Measurements from ENCODE around the gene DPP8. TPM values are rescaled to one million over a fixed set of nuclear protein-coding genes. Genes with fewer than 3 reads are reported as not detected.

Gene DPP8
- total RNA-seq, 1 donor from 2014 or later = 47.0 TPM

GRCh38 chr15:65426216-65426853 is 91.2 kb downstream of the DPP8 start:
- no peak for DNase-seq (ENCODE audit: low read depth in 2 of 2)

DNA sequence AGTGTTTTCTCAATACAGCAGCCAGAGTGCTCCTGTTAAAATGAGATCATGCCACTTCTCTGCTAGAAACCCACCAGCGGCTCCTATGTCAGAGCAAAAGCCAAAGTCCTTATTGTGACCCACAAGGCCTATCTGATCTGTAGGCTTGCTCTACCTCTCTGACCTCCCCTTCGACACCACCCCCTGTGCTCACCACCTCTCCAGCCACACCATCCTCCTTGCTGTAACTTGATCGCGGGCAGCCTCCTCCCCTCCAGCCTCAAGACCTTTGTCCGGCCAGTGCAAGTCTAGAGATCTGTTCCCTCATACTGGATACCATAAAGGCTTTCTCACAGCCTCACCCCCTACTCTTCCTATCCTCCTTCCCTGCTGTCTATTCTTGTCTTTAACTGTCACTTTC is 92.8 kb downstream of the DPP8 start:
- DNase-seq (ENCODE audit: low read depth in 2 of 2) = no peak

DNA sequence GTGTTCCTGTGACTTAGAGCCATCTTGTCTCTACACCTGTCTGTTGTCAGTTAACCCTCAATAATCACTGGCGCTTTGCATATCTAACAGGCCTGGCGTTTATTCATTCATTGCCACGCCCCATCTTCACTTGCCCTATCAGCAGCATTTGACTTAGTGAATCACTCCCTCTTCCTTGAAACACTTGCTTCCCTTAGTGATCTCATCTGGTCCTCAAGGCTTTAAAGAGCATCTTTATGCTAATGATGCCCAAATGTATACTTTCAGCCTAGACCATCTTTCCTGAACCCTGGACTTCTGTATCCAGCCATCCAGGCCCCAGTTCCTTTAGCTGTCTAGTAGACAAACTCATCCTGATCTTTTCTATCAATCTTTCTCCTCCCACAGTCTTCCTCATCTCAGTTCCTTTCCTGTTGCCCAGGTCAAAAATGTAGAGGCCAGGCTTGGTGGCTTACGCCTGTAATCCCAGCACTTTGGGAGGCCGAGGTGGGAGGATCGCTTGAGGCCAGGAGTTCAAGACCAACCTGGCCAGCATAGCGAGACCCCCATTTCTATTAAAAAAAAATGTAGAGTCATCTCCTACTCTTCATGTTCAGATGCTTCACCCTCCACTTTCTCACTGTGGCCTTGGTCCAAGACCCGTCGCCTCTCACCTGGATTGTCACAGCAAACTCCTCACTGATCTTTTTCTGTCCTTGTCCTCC is 93.4 kb downstream of the DPP8 start:
- DNase-seq (ENCODE audit: low read depth in 2 of 2) = no peak

DNA sequence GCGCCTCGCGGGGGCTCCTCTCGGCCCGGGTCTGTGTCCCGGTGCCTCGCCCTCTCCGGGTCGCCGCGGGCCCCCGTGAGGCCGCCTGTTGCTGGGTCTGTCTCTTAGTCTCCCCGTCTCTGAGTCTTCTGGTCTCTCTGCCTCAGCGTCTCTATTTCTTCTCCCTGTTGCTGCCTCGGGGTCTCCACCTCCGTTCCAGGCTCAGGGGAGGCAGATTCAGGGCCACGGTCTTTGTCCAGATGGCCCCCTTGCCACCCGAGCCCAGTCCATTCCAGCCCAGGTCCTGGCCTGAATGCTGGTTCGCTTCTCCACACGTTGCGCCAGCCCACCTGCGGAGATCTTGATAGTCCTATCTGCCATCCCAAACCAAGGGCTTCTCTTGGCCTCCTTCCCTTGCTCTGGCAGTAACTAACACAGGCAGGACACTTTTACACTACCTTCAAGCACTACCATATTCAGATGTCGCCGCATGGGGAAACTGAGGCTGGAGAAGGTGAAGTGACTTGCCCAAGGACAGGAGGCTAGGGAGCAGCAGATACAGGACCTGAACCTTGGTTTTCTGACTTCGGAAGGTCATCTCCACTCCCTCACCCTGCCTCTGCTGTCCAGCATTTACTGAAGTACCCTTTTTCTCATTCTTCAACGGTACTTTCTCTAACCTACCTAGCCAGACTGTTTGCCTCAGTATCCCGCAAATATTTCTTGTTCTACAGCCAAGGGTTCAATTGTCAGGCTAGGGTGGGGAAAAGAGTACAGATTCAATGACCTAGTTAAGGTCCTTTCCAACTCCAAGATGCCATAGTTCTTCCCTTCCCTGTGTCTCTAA is 94.1 kb downstream of the DPP8 start:
- no peak for DNase-seq (ENCODE audit: low read depth in 2 of 2)

DNA sequence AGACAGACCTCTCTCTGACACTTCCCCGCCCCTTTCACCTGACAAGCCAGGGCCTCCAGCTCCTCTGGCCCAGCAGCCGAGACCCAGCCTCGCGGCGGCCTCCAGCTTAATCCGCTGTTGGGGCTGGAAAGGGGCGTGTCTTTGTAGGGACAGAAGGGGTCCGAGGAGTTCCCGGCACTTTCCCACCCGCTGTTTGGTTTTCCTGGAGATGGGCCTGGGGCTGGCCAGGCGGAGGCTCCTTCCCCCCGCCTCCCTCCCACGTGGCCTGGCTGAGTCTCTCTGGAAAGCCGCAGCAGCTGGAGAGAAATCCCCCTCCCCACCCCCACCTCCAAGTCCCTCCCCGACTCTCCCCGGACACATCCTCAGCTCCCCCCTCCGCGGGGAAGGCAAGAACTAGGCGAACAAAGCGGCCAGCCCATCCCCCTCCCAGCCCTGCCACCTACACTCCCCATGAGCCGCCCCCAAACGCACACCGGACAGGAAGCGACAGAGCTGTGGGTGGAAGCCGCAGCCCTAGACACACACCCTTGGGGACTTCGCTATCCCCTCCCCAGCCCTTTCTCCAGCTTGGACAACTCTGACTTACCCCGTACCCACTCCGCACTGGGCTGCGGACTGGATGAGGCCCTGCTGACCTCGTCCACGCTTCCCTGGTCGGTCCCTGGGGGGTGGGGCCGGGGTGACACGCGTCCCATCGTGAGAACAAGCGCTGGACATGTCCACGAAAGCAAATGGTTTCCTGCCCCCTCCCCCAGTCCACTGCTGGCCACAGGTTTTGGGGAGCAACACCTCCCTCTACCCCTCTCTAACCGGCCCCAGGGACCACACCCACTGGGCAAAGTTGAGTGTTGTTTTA is 95.9 kb downstream of the DPP8 start:
- DNase-seq (ENCODE audit: low read depth in 2 of 2) = no peak

GRCh38 chr15:65420975-65421359 is 96.5 kb downstream of the DPP8 start:
- DNase-seq (ENCODE audit: low read depth in 2 of 2) = no peak

DNA sequence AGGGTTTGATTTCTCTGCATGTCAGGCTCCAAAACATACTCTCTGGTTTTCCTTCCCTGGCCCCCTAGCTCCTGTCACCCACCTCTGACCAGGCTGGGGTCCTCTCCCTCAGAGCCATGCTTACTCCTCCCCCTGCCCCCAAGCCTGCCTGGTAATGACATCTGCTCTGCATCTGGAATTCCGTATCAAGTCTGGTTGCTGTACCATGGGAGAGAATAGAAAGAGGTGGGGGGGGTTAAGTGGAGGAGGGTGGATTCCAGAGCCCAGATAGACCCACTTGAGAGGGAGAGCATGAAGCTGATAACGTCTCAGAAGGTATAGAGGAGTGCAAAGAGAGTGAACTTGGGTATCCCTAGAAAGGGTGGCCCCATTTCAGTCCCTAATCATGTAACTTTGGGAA is 98.9 kb downstream of the DPP8 start:
- no peak for DNase-seq (ENCODE audit: low read depth in 2 of 2)

GRCh38 chr15:65416845-65417416 is 100.6 kb downstream of the DPP8 start:
- DNase-seq (ENCODE audit: low read depth in 2 of 2) = no peak

DNA sequence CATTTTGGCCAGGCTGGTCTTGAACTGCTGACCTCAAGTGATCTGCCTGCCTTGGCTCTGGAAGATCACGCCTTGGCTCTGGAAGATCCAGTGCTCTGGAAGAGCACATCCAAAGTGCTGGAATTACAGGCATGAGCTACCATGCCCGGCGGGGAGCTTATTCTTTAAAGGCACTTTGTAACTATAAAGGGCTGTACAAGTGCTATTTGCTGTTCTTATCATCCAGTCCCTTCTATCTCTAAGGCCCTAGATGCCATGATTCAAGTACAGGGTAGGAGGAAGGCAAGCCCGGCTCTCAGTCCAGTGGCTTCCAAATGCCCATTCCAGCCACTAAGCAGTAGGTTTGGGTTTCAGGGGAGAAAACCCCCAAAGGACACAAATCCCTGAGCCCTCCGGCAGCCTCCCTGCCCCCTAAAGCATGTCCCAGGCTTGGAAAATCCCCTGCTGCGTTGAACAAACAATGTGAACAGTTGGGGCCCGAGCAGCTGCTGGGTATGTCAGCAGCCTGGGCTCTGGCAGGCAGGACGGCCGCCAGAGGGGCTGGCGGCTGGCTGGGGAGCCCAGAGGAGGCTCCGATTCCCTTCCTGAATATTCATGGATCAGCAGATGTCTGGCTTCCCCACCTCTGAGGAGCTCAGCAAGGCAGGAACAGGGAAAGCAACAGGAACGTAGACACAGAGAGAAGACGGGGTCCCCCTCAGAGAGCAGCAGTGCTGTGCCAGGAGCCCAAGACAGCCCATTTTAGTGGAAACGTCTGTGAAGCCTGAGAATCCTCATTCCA is 102.5 kb downstream of the DPP8 start:
- DNase-seq (ENCODE audit: low read depth in 2 of 2) = peak in 1 of 2 donors; percentile 42

GRCh38 chr15:65413760-65414144 is 103.7 kb downstream of the DPP8 start:
- no peak for DNase-seq (ENCODE audit: low read depth in 2 of 2)

GRCh38 chr15:65413051-65413759 is 104.3 kb downstream of the DPP8 start:
- no peak for DNase-seq (ENCODE audit: low read depth in 2 of 2)

DNA sequence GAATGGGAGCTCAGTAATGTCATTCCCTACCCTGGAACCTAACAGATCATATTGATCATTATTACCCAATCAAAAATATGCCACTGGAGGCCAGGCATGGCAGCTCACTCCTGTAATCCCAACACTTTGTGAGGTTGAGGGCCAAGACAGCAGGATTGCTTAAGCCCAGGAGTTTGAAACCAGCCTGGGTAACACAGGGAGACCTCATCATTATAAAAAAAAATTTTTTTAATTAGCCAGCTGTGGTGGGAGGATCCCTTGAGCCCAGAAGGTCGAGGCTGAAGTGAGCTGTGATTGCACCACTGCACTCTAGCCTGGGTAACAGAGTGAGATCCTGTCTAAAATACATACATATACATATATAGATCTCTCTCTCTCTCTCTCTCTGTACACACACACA is 104.9 kb downstream of the DPP8 start:
- no peak for DNase-seq (ENCODE audit: low read depth in 2 of 2)

DNA sequence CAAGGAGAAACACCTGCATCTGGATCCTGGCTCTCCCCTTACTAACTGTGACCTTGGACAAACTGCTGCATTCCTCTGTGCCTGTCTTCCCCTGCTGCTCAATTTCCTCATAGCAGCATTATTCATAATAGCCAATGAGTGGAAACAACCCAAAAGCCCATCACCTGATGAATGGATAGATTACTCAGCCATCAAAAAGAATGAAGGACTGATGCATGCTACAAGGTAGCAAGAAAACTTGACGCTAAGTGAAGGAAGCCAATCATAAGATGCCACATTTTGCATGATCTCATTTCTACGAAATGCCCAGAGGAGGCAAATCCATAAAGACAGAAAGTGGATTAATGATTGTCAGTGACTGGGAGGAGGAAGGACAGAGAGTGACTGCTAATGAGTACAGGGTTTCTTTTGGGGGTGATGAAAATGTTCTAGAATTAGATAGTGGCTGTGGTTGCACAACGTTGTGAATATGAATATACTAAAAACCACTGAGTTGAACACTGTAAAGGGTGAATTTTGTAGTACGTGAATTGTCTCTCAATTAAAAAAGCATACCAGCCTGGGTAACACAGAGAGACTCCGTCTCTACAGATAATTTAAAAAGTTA is 105.9 kb downstream of the DPP8 start:
- no peak for DNase-seq (ENCODE audit: low read depth in 2 of 2)

DNA sequence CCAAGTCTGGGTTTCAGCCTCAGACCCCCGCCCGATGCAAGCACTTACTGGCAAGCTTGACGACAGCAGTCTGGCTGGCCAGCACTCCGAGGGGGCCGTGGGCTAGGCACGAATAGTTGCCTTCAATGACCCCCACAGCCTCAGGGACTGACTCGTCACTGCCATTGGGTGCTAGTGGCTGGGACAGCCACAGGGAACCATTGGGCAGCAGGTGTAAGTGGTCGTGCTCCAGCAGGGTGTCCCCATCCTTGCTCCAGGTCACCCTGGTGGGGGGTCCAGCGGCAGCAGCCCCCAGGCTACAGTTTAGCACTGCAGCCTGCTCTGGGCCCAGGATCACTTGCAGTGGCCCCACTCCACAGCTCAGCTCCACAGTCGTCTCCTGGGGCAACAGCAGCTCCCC is 106.5 kb downstream of the DPP8 start:
- no peak for DNase-seq (ENCODE audit: low read depth in 2 of 2)

DNA sequence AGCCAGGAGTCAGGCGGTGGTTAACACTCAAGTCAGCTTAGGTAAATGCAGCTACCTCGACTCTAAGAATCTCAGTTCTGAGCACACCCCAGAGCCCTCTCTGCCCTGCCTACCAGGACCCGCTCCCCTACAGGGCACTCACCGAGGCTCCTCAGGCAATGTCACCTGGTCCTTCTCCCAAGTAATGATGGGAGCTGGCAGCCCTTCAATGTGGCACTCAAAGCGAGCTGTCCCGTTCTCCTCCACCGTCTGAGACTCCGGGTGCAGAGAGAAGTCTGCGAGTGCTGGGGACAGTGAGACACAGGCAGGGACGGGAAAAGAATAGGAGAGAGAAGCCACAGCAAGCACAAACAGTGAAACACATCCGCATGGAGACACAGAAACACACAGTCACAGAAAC is 107.5 kb downstream of the DPP8 start:
- DNase-seq (ENCODE audit: low read depth in 2 of 2) = no peak

DNA sequence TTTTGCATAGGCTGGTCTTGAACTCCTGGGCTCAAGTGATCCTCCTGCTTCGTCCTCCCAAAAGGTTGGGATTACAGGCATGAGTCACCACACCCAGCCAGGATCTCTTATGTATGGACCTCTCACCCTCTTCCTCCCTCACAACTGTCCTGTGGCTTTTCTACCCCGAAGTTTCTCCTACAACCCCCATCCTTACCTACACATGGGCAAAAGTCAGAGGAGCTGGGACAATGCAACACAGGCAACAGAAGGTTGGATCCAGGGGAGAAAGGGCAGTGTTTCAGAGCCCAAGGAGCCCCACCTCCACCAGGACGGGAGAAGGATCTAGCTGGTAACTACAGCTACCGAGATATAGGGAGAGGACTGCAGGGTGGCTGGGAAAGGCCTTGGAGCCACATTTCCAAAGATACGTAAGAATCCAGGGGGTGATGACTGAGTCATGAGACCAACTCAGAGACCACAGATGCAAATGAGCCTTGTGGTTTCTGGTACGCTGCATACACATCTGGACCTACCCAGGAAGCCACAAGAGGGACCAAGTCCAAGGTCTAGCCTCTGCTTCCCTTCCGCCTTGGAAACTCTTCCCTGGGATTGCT is 108.4 kb downstream of the DPP8 start:
- DNase-seq (ENCODE audit: low read depth in 2 of 2) = no peak

GRCh38 chr15:65408324-65409035 is 109.0 kb downstream of the DPP8 start:
- no peak for DNase-seq (ENCODE audit: low read depth in 2 of 2)

DNA sequence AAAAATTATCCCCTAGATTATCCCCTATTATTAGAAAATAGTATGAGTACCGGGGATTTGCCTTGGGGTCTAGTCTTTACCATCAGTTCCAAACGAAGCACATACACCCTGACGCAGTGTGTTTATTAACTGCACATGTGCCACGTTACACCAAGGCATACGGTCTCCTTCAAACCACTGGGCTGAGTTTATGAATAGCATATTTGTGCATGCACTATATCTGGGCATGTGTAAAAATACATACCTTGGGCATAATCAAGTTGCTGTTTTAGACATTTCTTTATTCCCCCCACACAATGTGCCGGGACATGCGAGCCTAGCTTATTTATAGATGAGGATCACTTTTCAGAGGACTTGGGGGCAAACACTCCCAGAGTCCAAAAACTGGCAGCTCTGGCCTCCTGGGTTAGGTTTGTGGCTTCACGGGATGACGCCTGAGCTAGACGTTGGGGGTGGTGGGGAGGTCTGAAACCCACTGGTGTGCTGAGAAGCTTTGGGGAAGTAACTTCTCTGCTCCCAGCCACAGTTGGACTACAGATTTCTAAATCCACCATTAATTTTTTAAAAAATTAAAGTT is 111.0 kb downstream of the DPP8 start:
- no peak for DNase-seq (ENCODE audit: low read depth in 2 of 2)
